HG03095 (cell line): ENCODE measurements around the gene HAUS1.
"Not testable (repeated sequence)": the region's sequence is repeated elsewhere in the genome, so short reads cannot be mapped to it uniquely, and the experiment has no call there.

Experiments used
- ATAC-seq: cut with Tn5 transposase; IDR thresholded peaks from one replicate; pipeline ENCODE4 v1.9.1; 2021; ENCODE audit warnings: moderate library complexity; ENCODE audit not compliant: unreplicated experiment

HAUS1 gene

GRCh38 chr18:46084431-46084830, 19.8 kb upstream of the HAUS1 start:
- ATAC-seq: no peak

GRCh38 chr18:46088501-46088900, 15.7 kb upstream of the HAUS1 start:
- ATAC-seq: not testable (repeated sequence)

GRCh38 chr18:46095532-46095931, 8.7 kb upstream of the HAUS1 start:
- ATAC-seq: no peak

- ATAC-seq: no peak
These were observed 7.4 kb upstream of the HAUS1 start for GRCh38 chr18:46096651-46097300.

GRCh38 chr18:46097431-46097800, 6.8 kb upstream of the HAUS1 start:
- peak; percentile 28 for ATAC-seq

- ATAC-seq: peak; percentile 74
These were observed 6.2 kb upstream of the HAUS1 start, which contains the start of gene ATP5F1A for GRCh38 chr18:46097801-46098615. ATP5F1A (minus strand) TSS chr18:46098296; CDS start chr18:46098231, 65 bp downstream.

GRCh38 chr18:46098616-46098933, 5.6 kb upstream of the HAUS1 start:
- ATAC-seq: no peak

- ATAC-seq: no peak
These were observed 4.7 kb upstream of the HAUS1 start for GRCh38 chr18:46099463-46099862.

- ATAC-seq: no peak
These were observed 5.2 kb downstream of the HAUS1 start for GRCh38 chr18:46109386-46109785.

- no peak for ATAC-seq
These were observed 6.2 kb downstream of the HAUS1 start for GRCh38 chr18:46110406-46110805.

GRCh38 chr18:46113751-46114150, 9.6 kb downstream of the HAUS1 start:
- no peak for ATAC-seq

GRCh38 chr18:46126625-46127024, 22.4 kb downstream of the HAUS1 start:
- ATAC-seq: not testable (repeated sequence)

- no peak for ATAC-seq
These were observed 25.9 kb downstream of the HAUS1 start for GRCh38 chr18:46130061-46130460.

- ATAC-seq: not testable (repeated sequence)
These were observed 26.4 kb downstream of the HAUS1 start for GRCh38 chr18:46130549-46130948.

GRCh38 chr18:46133534-46133933, 29.3 kb downstream of the HAUS1 start:
- no peak for ATAC-seq

GRCh38 chr18:46134920-46135675, 30.9 kb downstream of the HAUS1 start:
- no peak for ATAC-seq

- ATAC-seq: no peak
These were observed 36.0 kb downstream of the HAUS1 start for GRCh38 chr18:46140173-46140572.

- ATAC-seq: no peak
These were observed 37.0 kb downstream of the HAUS1 start for GRCh38 chr18:46141199-46141598.

- ATAC-seq: no peak
These were observed 44.6 kb downstream of the HAUS1 start for GRCh38 chr18:46148810-46149209.

- no peak for ATAC-seq
These were observed 48.2 kb downstream of the HAUS1 start for GRCh38 chr18:46152436-46152807.

- ATAC-seq: no peak
These were observed 48.8 kb downstream of the HAUS1 start for GRCh38 chr18:46152808-46153617.
